OCI-LY7 (cell line): ENCODE measurements around the gene C18orf32. TPM values are rescaled to one million over a fixed set of nuclear protein-coding genes. Genes with fewer than 3 reads are reported as not detected.

Experiments used
- BruUV-seq: library from RNA; stranded (reverse); fragments of 400-500 nt; replicated peaks from 2 replicates; lab custom pipeline; 2021; lab: Mats Ljungman, UMichigan
- CTCF ChIA-PET: fragments of 300-600 bp; sonication (Branson Sonifier 250); formaldehyde crosslinking; loops from one replicate; lab custom pipeline; 2022; ENCODE audit warnings: antibody characterized with exemption; ENCODE audit not compliant: unreplicated experiment; lab: Charles Lee
- POLR2A ChIA-PET: fragments of 300-600 bp; sonication (Branson Sonifier 250); formaldehyde crosslinking; loops from one replicate; lab custom pipeline; 2022; ENCODE audit warnings: antibody characterized with exemption; lab: Charles Lee
- DNase-seq: peaks from one replicate; pipeline ENCODE4 v3.0.0-alpha.2; 2015; ENCODE audit warnings: low spot score
- H2AFZ ChIP-seq: fragments of 200-600 bp; sonication (generic), shearing (Covaris generic); 2 replicates; pipeline ENCODE4 v1.6.1; 2014; ENCODE audit warnings: mild to moderate bottlenecking, antibody characterized with exemption, low read length, moderate library complexity
- H3K27ac ChIP-seq: fragments of 200-600 bp; sonication (generic); 2 replicates; pipeline ENCODE4 v1.5.1; 2014; ENCODE audit warnings: mixed run types, low read depth, mild to moderate bottlenecking, moderate library complexity, low read length, inconsistent platforms; ENCODE audit not compliant: poor library complexity, severe bottlenecking
- H3K36me3 ChIP-seq: fragments of 200-600 bp; sonication (generic); 2 replicates; pipeline ENCODE4 v1.6.1; 2014; ENCODE audit warnings: mild to moderate bottlenecking, antibody characterized with exemption, low read length, moderate library complexity, mixed read lengths; ENCODE audit not compliant: insufficient read depth
- H3K4me1 ChIP-seq: fragments of 200-600 bp; sonication (generic); 2 replicates; pipeline ENCODE4 v1.5.1; 2014; ENCODE audit warnings: mild to moderate bottlenecking, low read length; ENCODE audit not compliant: insufficient read depth, poor library complexity, severe bottlenecking
- H3K4me2 ChIP-seq: fragments of 200-600 bp; sonication (generic); 2 replicates; pipeline ENCODE4 v1.6.1; 2014; ENCODE audit warnings: mild to moderate bottlenecking, low read length
- H3K4me3 ChIP-seq: fragments of 200-600 bp; sonication (generic); 2 replicates; pipeline ENCODE4 v1.5.1; 2014; ENCODE audit warnings: mild to moderate bottlenecking, low read depth, low read length; ENCODE audit not compliant: poor library complexity, severe bottlenecking
- H3K79me2 ChIP-seq: fragments of 200-600 bp; sonication (generic); 2 replicates; pipeline ENCODE4 v1.6.1; 2016; ENCODE audit warnings: low read depth, mild to moderate bottlenecking, low read length, moderate library complexity, mixed read lengths; ENCODE audit not compliant: insufficient read depth
- H3K9me2 ChIP-seq: fragments of 200-600 bp; sonication (generic); 2 replicates; pipeline ENCODE4 v1.6.1; 2016; ENCODE audit warnings: mild to moderate bottlenecking, low read length, mixed read lengths; ENCODE audit not compliant: insufficient read depth
- H3K9me3 ChIP-seq: fragments of 200-600 bp; sonication (generic); 2 replicates; pipeline ENCODE4 v1.6.1; 2014; ENCODE audit warnings: mild to moderate bottlenecking, mixed run types, low read length, mixed read lengths
- H4K20me1 ChIP-seq: fragments of 200-600 bp; sonication (generic); 2 replicates; pipeline ENCODE4 v1.6.1; 2014; ENCODE audit warnings: mild to moderate bottlenecking, antibody characterized with exemption, low read length, moderate library complexity, mixed read lengths; ENCODE audit not compliant: insufficient read depth
- EZH2phosphoT487 ChIP-seq: fragments of 200-600 bp; sonication (generic); IDR thresholded peaks from 2 replicates; pipeline ENCODE4 v1.6.1; 2018; ENCODE audit warnings: low read depth, borderline replicate concordance, mild to moderate bottlenecking, mixed run types, antibody characterized with exemption, low read length, moderate library complexity, mixed read lengths
- intact Hi-C: fragments of 100-400 bp; cut with micrococcal nuclease; formaldehyde crosslinking; loops from one replicate; pipeline ENCODE4 v1.10.0; 2022; ENCODE audit not compliant: unreplicated experiment
- total RNA-seq, 2 experiments: library from RNA; depleted of rRNA in 1 of 2; stranded (reverse); fragments of >200 nt in 1 of 2; shearing (Covaris generic) in 1 of 2; gene quantifications; 2 replicates each; pipeline ENCODE4 v1.2.3, GENCODE V29; 2014 to 2022
- TF ChIP-seq, protein P1 (sequence below): fragments of 200-600 bp; sonication (generic); conservative IDR thresholded peaks from 2 replicates; pipeline ENCODE4 v1.5.1; 2014; ENCODE audit warnings: mild to moderate bottlenecking, antibody characterized with exemption, low read length, moderate library complexity, mixed read lengths

Gene C18orf32
- total RNA-seq, 2 experiments from 2014 or later: 6.8 to 11.1 TPM

DNA sequence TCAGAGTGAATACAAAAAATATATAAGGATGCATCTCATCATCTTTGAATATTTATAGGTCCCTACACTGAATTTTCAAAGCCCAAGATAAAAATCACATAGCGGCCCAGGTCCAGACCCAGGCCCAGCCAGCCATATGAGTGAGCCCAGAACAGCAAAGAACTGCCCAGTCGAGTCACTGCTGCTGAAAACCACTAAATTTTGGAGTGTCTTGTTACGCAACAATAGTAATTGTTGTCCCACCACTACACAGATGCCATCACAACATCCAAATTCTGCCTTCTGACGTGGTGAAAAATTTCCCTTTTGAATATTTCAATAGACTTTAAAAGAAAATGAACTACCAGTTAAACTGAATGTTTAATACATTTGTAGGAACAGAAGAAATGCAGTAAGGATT, 5.7 kb downstream of the C18orf32 start:
- TF ChIP-seq, protein P1, sequence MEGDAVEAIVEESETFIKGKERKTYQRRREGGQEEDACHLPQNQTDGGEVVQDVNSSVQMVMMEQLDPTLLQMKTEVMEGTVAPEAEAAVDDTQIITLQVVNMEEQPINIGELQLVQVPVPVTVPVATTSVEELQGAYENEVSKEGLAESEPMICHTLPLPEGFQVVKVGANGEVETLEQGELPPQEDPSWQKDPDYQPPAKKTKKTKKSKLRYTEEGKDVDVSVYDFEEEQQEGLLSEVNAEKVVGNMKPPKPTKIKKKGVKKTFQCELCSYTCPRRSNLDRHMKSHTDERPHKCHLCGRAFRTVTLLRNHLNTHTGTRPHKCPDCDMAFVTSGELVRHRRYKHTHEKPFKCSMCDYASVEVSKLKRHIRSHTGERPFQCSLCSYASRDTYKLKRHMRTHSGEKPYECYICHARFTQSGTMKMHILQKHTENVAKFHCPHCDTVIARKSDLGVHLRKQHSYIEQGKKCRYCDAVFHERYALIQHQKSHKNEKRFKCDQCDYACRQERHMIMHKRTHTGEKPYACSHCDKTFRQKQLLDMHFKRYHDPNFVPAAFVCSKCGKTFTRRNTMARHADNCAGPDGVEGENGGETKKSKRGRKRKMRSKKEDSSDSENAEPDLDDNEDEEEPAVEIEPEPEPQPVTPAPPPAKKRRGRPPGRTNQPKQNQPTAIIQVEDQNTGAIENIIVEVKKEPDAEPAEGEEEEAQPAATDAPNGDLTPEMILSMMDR: no peak
- TF ChIP-seq EZH2phosphoT487: no peak
- intact Hi-C loops: no loop called here
- H3K36me3 ChIP-seq: peaks cover 54% of the 10 kb centered on the region
- H3K79me2 ChIP-seq: peaks cover 19% of the 10 kb centered on the region
- H3K4me1 ChIP-seq: peaks cover 6% of the 10 kb centered on the region
- BruUV-seq: no TSS peak
- H3K27ac ChIP-seq: no peak overlapping the region
- H4K20me1 ChIP-seq: no peaks in the 10 kb centered on the region
- no peak for DNase-seq
- ChIA-PET POLR2A (interaction anchor here (0.6 kb wide), 1 partner anchor 76 kb away, joined by 3 read pairs; no protein-coding TSS in a partner anchor), CTCF (no interaction called here)
- no peak overlapping the region for H3K4me3 ChIP-seq
- H3K9me2 ChIP-seq: no peaks in the 10 kb centered on the region
- no peak overlapping the region for H2AFZ ChIP-seq
- H3K4me2 ChIP-seq: no peak overlapping the region
- no peaks in the 10 kb centered on the region for H3K9me3 ChIP-seq

GRCh38 chr18:49479381-49480137, 7.5 kb downstream of the C18orf32 start:
- intact Hi-C loops: no loop called here
- H3K4me3 ChIP-seq: no peak overlapping the region
- ChIA-PET POLR2A (interaction anchor here (1.3 kb wide), 1 partner anchor 10 kb away, joined by 3 read pairs; no protein-coding TSS in a partner anchor), CTCF (no interaction called here)
- H3K9me2 ChIP-seq: no peaks in the 10 kb centered on the region
- TF ChIP-seq, protein P1: no peak
- TF ChIP-seq EZH2phosphoT487: no peak
- no peak overlapping the region for H2AFZ ChIP-seq
- no peak overlapping the region for H3K27ac ChIP-seq
- H3K4me2 ChIP-seq: no peak overlapping the region
- H3K9me3 ChIP-seq: no peaks in the 10 kb centered on the region
- no peaks in the 10 kb centered on the region for H4K20me1 ChIP-seq
- peaks cover 3% of the 10 kb centered on the region; the same call in 1 of the 2 replicates for H3K79me2 ChIP-seq
- no peaks in the 10 kb centered on the region for H3K4me1 ChIP-seq
- H3K36me3 ChIP-seq: peaks cover 48% of the 10 kb centered on the region
- DNase-seq: no peak
- no TSS peak for BruUV-seq
